GM12865 (cell line): ENCODE results near the gene LRRC4.

Source experiments
- DNase-seq: peaks from one replicate; pipeline ENCODE4 v3.0.0; 2010; ENCODE audit warnings: low read depth
- H3K4me3 ChIP-seq: 2 replicates; pipeline ENCODE4 v1.5.1; 2011; ENCODE audit warnings: mild to moderate bottlenecking, low read depth, low read length, control low read depth
- TF ChIP-seq, protein P1 (sequence below): IDR thresholded peaks from 2 replicates; pipeline ENCODE4 v1.5.1; 2011; ENCODE audit warnings: low read length, control low read depth, low read depth, inconsistent platforms; ENCODE audit not compliant: insufficient read depth; ENCODE audit errors: missing control alignments

Gene LRRC4

DNA sequence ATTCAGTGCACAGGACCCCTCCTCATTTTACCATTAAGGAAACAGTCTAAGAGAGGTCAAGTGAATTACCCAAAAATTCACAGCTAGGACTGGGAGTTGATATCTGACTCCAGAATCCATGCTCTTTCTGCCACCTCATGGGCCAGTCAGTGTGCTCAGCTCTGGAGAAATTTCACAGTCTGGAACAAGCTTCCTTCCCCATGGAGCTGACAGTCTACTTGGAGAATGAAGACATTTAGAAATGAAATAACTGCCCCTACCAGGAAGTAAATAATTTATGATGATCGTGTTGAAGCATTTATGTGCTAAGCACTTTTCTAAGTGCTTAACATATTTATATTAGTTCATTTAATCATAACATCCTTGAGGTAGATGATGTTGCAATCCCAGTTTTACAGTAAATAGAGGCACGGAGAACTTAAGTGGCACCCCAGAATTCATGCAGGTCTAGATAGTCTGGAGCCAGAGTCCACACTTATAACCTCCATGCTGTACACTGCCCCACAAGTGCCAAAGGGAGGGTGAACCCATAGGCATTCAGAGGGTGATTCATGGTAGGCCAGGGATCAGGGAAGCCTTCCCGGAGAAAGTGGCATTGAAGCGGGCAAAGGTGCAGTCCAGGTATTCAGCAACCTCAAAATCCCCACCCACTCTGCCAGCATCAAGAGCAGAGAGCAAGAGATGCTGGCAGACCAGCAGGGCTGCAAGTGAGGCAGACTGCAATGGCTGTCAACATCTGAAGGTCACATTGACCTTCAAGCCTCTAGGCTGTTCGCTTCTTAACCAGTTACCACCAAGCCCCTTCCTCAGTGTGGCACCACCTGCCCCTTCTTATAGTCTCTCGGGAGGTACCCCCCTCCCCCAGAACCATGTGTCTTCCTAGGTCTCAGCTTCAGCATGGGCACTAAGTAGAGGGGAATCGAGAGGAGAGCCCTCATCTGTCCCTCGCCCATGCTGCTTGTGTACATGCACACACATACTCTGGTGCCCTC lies 38.4 kb upstream of the LRRC4 start:
- H3K4me3 ChIP-seq, result no peak overlapping the region
- TF ChIP-seq, protein P1, sequence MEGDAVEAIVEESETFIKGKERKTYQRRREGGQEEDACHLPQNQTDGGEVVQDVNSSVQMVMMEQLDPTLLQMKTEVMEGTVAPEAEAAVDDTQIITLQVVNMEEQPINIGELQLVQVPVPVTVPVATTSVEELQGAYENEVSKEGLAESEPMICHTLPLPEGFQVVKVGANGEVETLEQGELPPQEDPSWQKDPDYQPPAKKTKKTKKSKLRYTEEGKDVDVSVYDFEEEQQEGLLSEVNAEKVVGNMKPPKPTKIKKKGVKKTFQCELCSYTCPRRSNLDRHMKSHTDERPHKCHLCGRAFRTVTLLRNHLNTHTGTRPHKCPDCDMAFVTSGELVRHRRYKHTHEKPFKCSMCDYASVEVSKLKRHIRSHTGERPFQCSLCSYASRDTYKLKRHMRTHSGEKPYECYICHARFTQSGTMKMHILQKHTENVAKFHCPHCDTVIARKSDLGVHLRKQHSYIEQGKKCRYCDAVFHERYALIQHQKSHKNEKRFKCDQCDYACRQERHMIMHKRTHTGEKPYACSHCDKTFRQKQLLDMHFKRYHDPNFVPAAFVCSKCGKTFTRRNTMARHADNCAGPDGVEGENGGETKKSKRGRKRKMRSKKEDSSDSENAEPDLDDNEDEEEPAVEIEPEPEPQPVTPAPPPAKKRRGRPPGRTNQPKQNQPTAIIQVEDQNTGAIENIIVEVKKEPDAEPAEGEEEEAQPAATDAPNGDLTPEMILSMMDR, result no peak
- no peak for DNase-seq

DNA sequence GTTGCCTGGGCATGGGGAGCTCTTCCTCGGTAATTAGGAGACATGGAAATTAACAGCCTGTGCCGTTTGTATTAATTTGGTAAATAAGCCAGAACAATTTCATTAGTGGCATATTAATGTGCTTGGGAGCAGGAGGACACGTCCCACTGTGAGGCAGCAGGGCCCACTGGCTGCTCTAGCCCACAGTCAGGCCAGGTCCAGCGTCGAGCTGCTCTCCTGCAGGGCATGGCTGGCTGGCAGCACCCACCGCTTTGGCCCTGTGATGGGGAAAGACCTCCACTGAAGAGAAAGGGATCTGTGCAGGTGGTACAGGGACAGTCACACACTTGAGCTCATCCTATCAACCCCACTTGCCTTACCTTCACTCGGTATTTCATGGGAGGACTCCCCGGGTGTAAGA lies 37.5 kb upstream of the LRRC4 start:
- H3K4me3 ChIP-seq, result no peak overlapping the region
- no peak for DNase-seq
- TF ChIP-seq, protein P1, result no peak

DNA sequence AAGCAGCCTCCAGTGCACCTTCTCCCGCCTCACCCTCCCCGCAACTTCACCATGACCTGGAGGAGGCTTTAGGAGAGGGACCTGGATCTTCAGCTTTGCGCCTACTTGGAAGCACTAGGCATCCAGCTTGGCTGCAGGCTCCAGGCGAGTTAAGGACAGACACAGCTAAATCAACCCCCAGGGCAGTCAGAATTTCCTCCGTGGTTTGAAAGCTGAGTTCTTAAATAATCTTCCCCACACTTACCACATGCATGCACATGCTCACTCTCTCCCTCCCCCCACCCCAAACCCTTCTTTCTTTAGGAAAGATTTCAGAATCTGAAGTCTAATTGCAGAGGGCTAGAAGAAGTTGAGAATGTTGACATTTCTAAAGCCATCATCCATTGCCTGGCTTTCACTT lies 36.7 kb upstream of the LRRC4 start:
- no peak overlapping the region for H3K4me3 ChIP-seq
- no peak for DNase-seq
- TF ChIP-seq, protein P1, result no peak

DNA sequence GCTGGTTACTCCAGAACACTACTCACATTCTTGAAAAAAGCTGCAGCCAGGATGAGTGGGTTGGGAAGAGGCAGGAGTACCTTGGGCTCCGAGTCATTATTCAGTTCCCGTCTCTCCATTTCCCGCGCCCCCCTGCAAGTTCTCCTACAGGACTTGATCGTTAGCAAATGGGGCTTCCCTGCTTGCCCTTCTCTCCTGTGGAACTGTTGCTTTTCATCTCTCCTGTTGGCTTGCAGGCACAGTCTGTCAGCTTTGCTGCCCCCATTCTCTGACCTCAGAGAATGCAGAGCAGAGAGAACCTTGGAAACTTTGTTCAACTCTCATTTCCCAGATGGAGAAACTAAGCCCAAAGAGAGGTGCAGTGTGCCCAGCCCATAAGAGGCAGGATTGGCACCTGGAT lies 35.6 kb upstream of the LRRC4 start:
- no peak overlapping the region for H3K4me3 ChIP-seq
- no peak for DNase-seq
- TF ChIP-seq, protein P1, result no peak

DNA sequence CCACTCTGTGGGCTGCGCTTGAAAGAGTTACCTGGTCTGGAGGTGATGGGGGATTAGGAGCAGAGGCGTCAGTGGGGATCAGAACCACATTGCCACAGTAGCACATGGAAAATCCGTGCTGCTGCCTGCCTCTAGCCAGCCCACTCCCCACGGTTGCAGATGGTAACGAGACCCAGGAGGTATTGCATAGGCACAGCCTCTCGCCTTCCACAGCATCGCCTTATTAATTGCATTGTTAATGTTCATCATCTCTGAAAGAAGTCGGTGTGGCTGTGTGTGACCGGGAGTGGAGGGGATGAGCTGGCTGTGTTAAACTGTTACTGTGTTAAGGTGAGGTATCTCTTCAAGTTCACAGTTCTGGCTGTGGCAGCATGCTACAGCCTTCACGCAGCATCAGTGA lies 35.2 kb upstream of the LRRC4 start:
- TF ChIP-seq, protein P1, result no peak

DNA sequence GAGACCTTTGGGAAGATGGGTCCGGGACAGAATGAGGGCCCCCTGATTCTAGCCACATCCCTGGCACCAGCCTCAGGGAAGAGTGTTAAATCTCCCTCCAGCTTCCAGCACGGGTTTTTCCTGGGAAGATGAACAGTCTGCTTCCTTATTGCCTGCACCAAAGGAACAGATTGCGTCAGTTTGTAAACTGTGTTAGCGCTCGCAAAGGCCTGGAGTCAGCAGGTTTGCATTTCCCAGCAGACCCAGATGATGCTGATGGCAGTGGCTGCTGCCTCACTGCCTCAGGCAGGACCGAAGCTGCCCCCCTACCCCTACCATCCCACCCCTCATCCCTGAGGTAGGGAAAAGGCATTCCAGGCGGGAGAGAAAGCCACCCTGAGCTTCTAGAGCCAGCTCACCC lies 34.6 kb upstream of the LRRC4 start:
- no peak for DNase-seq
- TF ChIP-seq, protein P1, result no peak
- no peak overlapping the region for H3K4me3 ChIP-seq

More for the DNA sequence above, 35.2 kb upstream of the LRRC4 start:
- H3K4me3 ChIP-seq, result no peak overlapping the region
- no peak for DNase-seq
